HUES48 (cell line): ENCODE measurements around the gene B3GALT4.

ENCODE experiments used
- H3K27ac ChIP-seq: one replicate; pipeline ENCODE4 v1.7.0; 2013; ENCODE audit warnings: low read depth, low read length, inconsistent platforms
- H3K27me3 ChIP-seq: 2 replicates; pipeline ENCODE4 v1.6.1; 2013; ENCODE audit warnings: mild to moderate bottlenecking, low read length; ENCODE audit not compliant: control insufficient read depth, insufficient read depth
- H3K36me3 ChIP-seq: 2 replicates; pipeline ENCODE4 v1.6.1; 2013; ENCODE audit warnings: low read length; ENCODE audit not compliant: control insufficient read depth, insufficient read depth
- H3K4me1 ChIP-seq: 2 replicates; pipeline ENCODE4 v1.6.1; 2013; ENCODE audit warnings: mild to moderate bottlenecking, low read length; ENCODE audit not compliant: control insufficient read depth, insufficient read depth
- H3K4me3 ChIP-seq: 2 replicates; pipeline ENCODE4 v1.5.1; 2013; ENCODE audit warnings: mild to moderate bottlenecking, low read depth, low read length
- H3K9ac ChIP-seq: 2 replicates; pipeline ENCODE4 v1.6.1; 2013; ENCODE audit warnings: mild to moderate bottlenecking, low read depth, low read length, moderate library complexity
- H3K9me3 ChIP-seq: 2 replicates; pipeline ENCODE4 v1.6.1; 2013; ENCODE audit warnings: low read length; ENCODE audit not compliant: control insufficient read depth, insufficient read depth

B3GALT4 gene

GRCh38 chr6:33317419-33317668 is 40.4 kb downstream of the B3GALT4 start:
- Histone ChIP-seq H3K9ac (no peak overlapping the region), H3K27ac (peak overlapping the region; percentile 97), H3K9me3 (no peaks in the 10 kb centered on the region), H3K4me3 (peak overlapping the region; percentile 92), H3K4me1 (peaks cover 38% of the 10 kb centered on the region), H3K36me3 (peaks cover 34% of the 10 kb centered on the region), H3K27me3 (no peaks in the 10 kb centered on the region)

- Histone ChIP-seq H3K27ac (peak within 1 kb of the TSS; percentile 97), H3K9me3 (no peaks in the 10 kb centered on the region), H3K4me1 (peaks cover 38% of the 10 kb centered on the region), H3K27me3 (no peaks in the 10 kb centered on the region), H3K9ac (peak within 1 kb of the TSS; percentile 78), H3K4me3 (peak within 1 kb of the TSS; percentile 92), H3K36me3 (peaks cover 34% of the 10 kb centered on the region)
Observed at GRCh38 chr6:33317669-33318425, 40.9 kb downstream of the B3GALT4 start, which contains the start of gene ZBTB22. Gene ZBTB22 (minus strand): TSS chr6:33317744. CDS start chr6:33316916, 828 bp downstream.

- Histone ChIP-seq H3K9ac (0 out of 2 replicates have a peak overlapping the region, but pooled peaks have one; percentile 78), H3K4me1 (peaks cover 38% of the 10 kb centered on the region), H3K4me3 (peak overlapping the region; percentile 92), H3K27me3 (no peaks in the 10 kb centered on the region), H3K9me3 (no peaks in the 10 kb centered on the region), H3K27ac (peak overlapping the region; percentile 97), H3K36me3 (peaks cover 34% of the 10 kb centered on the region)
Observed at GRCh38 chr6:33318426-33319073, 41.6 kb downstream of the B3GALT4 start.

GRCh38 chr6:33319939-33320314 is 43.0 kb downstream of the B3GALT4 start:
- Histone ChIP-seq H3K27ac (peak overlapping the region; percentile 65), H3K4me3 (no peak overlapping the region)

GRCh38 chr6:33320315-33321181 is 43.6 kb downstream of the B3GALT4 start:
- peak overlapping the region; percentile 65 for H3K27ac ChIP-seq
- peaks cover 34% of the 10 kb centered on the region for H3K36me3 ChIP-seq
- peak overlapping the region; percentile 78; the same call in 1 of the 2 replicates for H3K4me3 ChIP-seq
- H3K27me3 ChIP-seq: no peaks in the 10 kb centered on the region
- H3K9me3 ChIP-seq: no peaks in the 10 kb centered on the region
- no peak overlapping the region for H3K9ac ChIP-seq
- peaks cover 39% of the 10 kb centered on the region for H3K4me1 ChIP-seq

More at GRCh38 chr6:33319939-33320314, 43.0 kb downstream of the B3GALT4 start:
- Histone ChIP-seq H3K9ac (no peak overlapping the region), H3K27me3 (no peaks in the 10 kb centered on the region), H3K9me3 (no peaks in the 10 kb centered on the region), H3K4me1 (peaks cover 39% of the 10 kb centered on the region), H3K36me3 (peaks cover 34% of the 10 kb centered on the region)

GRCh38 chr6:33321227-33321626 is 44.3 kb downstream of the B3GALT4 start:
- Histone ChIP-seq H3K4me3 (peak overlapping the region; percentile 78; the same call in 1 of the 2 replicates), H3K27me3 (no peaks in the 10 kb centered on the region), H3K9ac (no peak overlapping the region), H3K9me3 (no peaks in the 10 kb centered on the region), H3K36me3 (peaks cover 31% of the 10 kb centered on the region), H3K4me1 (peaks cover 39% of the 10 kb centered on the region), H3K27ac (peak overlapping the region; percentile 65)

GRCh38 chr6:33323623-33323948 is 46.7 kb downstream of the B3GALT4 start:
- Histone ChIP-seq H3K27ac (peak overlapping the region; percentile 87), H3K36me3 (peaks cover 28% of the 10 kb centered on the region), H3K9me3 (no peaks in the 10 kb centered on the region), H3K27me3 (no peaks in the 10 kb centered on the region), H3K4me3 (peak overlapping the region; percentile 78), H3K9ac (peak overlapping the region; percentile 17; the same call in 1 of the 2 replicates), H3K4me1 (peaks cover 25% of the 10 kb centered on the region)

GRCh38 chr6:33324125-33324524 is 47.2 kb downstream of the B3GALT4 start:
- H3K36me3 ChIP-seq: peaks cover 22% of the 10 kb centered on the region
- no peaks in the 10 kb centered on the region for H3K9me3 ChIP-seq
- H3K27ac ChIP-seq: no peak overlapping the region
- peaks cover 22% of the 10 kb centered on the region for H3K4me1 ChIP-seq
- H3K4me3 ChIP-seq: peak overlapping the region; percentile 78
- H3K9ac ChIP-seq: no peak overlapping the region
- no peaks in the 10 kb centered on the region for H3K27me3 ChIP-seq
